OCI-LY1 (cell line): ENCODE results near the gene MRPS6.

Experiments
- CTCF ChIP-seq: fragments of 200-600 bp; sonication (generic), shearing (Covaris generic); IDR thresholded peaks from 2 replicates; pipeline ENCODE4 v1.5.1; 2017; ENCODE audit warnings: mild to moderate bottlenecking, antibody characterized with exemption, low read length, moderate library complexity, mixed read lengths
- EZH2 ChIP-seq: fragments of 200-600 bp; sonication (generic), shearing (Covaris generic); IDR thresholded peaks from 2 replicates; pipeline ENCODE4 v1.8.0; 2017; ENCODE audit warnings: borderline replicate concordance, mixed run types, mild to moderate bottlenecking, antibody characterized with exemption, low read length, moderate library complexity, mixed read lengths

DNA sequence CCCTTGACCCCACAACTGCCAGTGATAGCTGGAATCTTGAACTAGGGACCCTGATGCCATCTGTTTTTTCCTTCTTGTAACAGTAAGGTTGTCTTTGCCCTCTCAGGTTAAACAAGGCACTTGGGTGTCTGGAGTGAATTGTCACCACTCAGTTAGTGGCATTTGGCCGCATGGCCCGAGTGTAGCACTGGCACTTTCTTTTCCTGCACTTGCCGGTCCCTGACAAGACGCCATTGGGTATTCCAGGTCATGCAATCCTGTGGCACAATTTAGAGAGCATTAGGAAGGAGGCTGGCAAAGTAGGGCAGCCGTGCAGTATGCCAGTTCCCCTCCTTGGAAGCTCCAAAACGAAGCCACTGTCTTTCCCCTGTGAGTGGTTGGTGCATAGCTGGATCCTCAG, 70.8 kb downstream of the MRPS6 start:
- TF ChIP-seq CTCF (no peak), EZH2 (no peak)
